ENCODE measurements around the gene NRP1.

GRCh38 chr10:33239257-33239656 is 95.2 kb downstream of the NRP1 start:
- no peak for TF ChIP-seq CTCF (conservative IDR thresholded peaks at IDR 0.05; ENCODE audit: low read depth, low read length)
- no peak for TF ChIP-seq EZH2 (IDR thresholded peaks at IDR 0.05; ENCODE audit: borderline replicate concordance, low read depth, low read length, poor library complexity, severe bottlenecking)
